ENCODE results near the gene LINGO1.

LINGO1 gene

DNA sequence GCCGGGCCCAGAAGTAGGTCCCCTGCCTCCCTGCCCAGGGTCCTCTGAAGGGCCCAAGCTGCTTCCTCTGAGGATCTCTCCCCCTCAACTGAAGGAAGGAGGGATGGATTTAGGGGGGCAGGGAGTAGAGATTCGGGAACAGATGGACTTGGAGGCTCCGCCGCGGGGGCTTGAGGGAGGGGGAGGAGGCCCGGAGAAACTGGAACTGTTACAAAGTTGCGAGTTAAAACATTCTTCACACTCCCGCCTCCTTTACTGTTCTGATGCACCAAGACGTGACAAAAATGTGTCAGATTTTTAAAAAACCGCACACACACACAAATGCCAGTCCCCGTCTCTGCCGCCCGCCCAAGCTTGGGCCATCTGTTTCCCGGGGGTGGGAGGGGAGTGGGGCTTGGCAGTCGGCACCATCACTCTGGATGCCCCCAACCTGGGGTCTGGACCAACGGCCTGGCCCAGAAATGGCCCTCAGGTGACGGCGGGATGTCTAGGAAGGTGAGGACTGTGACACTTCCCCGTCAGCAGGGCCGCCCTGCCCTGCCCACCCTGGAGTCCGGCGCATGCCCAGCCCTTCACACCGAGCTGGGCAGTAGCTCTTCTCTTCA lies 25.0 kb upstream of the LINGO1 start:
- no peak for DNase-seq (ENCODE audit: low read depth)

- no peak for DNase-seq (ENCODE audit: low read depth)
Observed at GRCh38 chr15:77656294-77656693, 23.6 kb upstream of the LINGO1 start.

GRCh38 chr15:77654975-77655374 lies 22.3 kb upstream of the LINGO1 start:
- DNase-seq (ENCODE audit: low read depth) = no peak

DNA sequence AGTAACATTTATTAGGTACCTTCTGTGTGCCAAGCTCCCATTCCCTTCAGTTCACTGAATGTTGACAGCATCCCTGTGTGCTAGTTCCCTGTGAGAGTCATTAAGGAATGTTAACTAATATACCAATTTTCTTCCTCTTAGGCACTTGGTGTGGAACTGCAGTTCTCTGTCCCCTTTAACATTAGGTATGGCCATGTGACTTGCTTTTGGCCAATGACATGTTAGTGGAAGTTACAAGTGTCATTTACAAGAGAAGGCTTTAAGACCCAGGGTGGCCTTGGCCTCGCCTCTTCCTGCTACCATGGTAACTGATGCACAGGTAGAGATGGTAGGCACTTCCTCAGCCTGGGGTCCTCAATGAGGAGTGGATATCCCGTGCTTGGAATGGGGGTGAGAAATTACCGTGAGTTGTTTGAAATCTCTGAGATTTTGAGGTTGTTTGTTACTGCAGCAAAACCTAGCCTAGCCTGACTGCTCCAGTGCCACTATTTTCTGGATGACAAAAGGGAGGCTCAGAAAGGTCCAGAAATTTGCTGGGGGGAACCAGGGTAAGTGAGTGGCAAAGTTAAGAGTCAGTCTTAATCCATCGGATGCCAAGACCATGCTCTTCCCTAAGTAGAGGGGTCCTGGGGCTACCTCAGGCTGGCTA lies 21.2 kb upstream of the LINGO1 start:
- no peak for DNase-seq (ENCODE audit: low read depth)

DNA sequence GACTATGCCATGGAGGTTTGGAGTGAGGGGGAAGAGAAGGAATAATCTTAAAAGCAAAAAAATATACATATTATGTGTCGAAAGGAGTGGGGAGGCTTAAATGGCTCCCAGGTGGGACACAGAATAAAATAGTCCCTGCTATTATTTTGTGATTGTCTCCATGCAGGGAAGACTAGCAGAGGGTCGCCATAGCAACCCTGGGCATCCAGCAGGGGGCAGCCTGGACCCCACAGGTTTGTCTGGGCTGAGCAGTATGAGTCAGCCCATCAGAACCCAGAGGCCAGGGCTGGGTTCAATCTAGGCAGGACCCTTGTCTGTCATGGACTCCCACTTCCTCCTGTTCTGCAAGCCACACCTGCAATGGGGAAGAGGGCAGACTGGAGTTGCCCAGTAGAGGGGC lies 17.6 kb upstream of the LINGO1 start:
- no peak for DNase-seq (ENCODE audit: low read depth)

- DNase-seq (ENCODE audit: low read depth) = no peak
Observed at GRCh38 chr15:77649610-77650009, 16.9 kb upstream of the LINGO1 start.

DNA sequence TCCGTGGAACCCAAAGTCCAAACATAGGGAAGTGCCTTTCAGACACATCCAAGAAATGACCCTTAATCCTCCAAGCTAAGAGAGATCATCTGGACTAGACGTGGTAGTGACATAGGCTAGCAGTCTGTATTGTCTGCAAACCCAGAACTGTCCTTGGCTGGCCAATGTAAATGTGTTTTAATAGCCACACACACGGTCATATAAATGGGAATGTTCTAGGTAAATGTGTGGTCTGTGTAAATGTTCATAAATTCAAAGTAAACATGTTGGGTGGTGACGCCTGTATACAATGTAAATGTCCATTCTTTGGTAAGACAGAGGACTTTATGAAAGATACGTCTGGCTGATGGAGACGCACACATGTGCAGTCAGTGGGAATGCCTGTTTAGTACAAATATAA lies 16.3 kb upstream of the LINGO1 start:
- no peak for DNase-seq (ENCODE audit: low read depth)

DNA sequence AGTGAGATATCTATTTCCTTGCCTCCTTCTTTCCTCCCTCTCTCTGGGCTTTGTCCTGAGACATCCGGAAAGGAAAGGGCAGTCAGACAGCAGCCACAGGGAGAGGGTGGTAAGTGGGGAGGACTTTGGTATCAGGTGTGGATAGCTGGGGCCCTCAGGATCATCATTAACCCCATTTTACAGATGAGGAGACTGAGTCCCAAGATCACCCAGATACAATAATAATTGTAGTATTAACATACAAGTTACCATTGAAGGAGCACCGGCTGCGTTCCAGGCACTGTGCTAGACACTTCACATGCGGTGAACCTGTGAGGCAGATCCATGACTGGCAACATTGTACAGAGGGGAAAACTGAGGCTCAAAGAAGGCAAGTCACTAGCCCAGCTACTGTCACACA lies 15.2 kb upstream of the LINGO1 start:
- DNase-seq (ENCODE audit: low read depth) = no peak

DNA sequence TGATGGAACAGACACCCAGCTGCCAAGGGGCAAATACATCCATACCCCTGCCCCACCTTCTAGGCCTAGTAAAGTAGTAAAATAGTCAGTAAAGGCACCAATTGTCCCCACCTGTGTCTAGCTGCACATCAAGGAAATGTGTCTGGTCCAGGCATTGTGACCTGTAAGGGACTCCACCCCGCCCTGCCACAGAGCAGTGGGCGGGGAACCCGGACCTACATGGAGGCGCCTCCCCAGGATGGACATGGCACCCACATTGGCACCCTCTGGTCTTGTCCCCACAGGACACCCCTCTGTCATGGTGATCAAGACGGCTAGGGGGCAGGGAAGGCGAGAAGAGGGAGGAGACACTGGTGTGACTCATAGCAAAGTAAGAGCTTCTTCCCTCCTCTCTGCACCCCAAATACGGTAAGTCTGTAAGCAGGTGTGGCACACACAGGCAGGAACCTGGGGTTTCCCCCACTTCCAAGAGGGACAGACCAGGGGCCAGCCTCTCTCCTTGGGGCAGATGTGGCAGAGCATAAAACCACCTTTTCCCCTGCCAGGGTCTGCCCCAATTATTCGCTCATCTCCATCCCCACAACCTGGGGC lies 13.5 kb upstream of the LINGO1 start:
- no peak for DNase-seq (ENCODE audit: low read depth)

- no peak for DNase-seq (ENCODE audit: low read depth)
Observed at GRCh38 chr15:77645602-77646001, 12.9 kb upstream of the LINGO1 start.

GRCh38 chr15:77644543-77645247 lies 12.0 kb upstream of the LINGO1 start:
- no peak for DNase-seq (ENCODE audit: low read depth)

GRCh38 chr15:77643764-77644163 lies 11.1 kb upstream of the LINGO1 start:
- no peak for DNase-seq (ENCODE audit: low read depth)

DNA sequence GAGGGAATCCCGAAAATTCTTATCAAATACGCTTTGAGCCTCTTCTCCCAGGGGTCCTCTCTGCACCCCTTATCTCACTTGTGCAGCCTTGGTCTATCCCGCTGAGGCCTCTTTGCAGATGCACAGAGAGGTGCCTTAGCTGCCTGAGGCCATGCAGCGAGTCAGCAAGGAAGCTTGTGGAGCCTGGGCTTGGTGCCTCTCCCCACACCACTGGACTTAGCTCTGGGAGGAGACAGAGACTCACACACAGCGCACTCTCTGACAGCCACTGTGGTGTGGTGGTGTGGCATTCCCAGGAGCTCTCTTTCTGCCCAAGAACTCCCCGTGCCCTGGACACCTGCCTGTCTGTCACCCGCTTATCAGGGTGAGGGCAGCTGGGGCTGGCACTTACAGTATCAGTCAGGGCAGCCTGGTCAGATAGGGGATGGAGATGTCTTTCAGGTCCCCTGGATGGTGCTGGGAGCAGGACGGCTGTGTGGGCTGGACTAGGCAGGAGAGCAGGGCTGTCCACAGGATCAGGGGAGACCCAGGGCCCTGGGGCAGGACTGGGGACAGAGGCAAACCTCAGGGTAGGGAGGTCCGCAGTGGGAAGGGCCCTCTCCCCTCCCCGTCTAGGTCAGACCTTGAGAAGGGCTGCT lies 10.2 kb upstream of the LINGO1 start:
- no peak for DNase-seq (ENCODE audit: low read depth)

GRCh38 chr15:77641999-77642398 lies 9.3 kb upstream of the LINGO1 start:
- DNase-seq (ENCODE audit: low read depth) = no peak

GRCh38 chr15:77640615-77641014 lies 7.9 kb upstream of the LINGO1 start:
- no peak for DNase-seq (ENCODE audit: low read depth)

- no peak for DNase-seq (ENCODE audit: low read depth)
Observed at GRCh38 chr15:77639431-77639830, 6.7 kb upstream of the LINGO1 start.

DNA sequence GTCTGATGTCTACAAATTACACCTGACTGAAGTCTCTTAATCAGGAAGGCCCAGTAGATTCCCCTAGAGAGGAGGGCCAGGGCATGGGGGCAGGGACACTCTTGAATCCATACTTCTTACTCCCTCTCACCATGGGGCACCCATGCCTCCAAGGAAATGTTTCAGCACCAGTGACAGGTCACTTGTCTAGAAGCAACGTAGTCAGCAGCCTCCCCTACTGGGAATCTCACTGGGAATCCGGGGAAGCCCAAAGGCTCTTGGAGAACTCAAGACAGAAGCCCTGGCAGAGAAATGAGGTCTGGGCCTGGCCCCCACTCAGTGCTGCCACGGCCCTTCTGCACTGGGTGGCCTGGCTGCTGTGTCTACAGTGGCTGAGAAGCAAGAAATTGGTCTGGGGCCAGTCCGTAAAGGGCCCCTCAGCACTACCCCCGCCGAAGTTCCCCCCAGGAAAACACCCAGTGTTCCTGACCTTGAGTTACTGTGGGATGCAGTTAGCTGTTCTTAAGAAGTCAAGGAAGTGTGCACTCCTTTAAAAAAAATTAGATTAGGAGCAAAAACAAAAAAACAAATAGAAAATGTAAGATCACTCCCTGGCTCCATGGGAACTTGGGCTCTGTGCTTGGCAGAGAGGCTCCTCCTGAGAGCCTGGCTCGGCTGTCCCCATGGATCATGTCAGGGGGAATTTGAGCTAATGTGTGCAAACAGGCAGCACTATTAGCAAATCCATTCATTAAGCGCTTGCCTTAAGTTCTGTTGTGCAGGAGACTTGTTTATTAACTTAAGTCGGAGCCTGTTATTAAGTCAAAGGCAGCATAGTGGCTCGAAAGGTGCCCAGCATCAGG lies 5.4 kb upstream of the LINGO1 start:
- DNase-seq (ENCODE audit: low read depth) = no peak

DNA sequence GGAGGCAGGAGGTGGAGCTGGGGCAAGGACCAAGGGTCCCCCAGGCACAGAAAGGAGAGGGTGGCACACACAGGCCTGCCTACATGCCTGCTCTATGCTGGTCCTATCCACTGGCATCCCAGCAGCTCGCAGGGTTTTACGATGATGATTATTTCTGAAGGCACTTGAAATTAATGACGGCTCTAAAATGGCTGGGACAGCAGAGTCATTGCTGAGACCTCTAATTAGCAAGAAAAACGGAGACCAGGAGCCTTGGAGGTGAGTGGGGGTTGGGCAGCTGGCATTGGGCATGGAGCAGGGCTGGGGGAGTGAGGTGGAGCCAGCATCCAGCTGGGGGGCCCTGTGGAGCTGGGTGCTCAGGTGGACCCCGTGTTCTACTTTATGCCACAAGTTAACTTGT lies 3.5 kb upstream of the LINGO1 start:
- DNase-seq (ENCODE audit: low read depth) = no peak

DNA sequence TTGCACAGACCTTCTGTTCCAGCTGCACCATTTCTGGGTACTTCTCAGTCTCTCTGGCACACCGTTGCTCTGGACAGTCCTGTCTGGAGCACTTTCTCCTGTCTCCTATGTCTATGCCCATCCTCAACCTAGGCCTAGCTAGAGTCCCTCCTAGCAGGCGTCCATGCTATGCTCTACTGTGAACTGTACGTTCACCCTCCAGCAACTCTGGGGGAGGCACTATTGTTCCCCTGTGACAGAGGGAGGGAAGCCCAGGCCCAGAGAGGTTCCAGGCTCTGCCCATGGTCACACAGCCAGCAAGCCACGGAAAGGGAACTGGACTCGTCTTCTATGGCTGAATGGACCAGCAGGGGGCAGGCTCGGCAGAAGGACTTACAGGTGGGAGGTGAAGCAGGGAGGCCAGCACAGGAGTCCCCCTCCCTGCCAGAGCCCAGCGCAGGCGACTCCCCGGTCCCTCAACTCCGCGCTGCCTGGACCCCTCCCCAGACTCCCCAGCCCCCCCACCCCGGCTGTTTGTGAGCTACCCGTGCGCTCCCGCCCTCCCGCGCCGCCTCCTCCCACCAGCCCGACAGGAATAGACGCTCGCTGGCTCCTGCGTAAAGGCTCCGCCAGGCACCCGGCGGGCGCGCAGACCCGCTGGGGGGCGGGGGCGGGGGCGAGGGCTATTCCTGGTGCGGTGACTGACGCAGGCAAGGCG lies 1.7 kb upstream of the LINGO1 start:
- peak; percentile 16 for DNase-seq (ENCODE audit: low read depth)

DNA sequence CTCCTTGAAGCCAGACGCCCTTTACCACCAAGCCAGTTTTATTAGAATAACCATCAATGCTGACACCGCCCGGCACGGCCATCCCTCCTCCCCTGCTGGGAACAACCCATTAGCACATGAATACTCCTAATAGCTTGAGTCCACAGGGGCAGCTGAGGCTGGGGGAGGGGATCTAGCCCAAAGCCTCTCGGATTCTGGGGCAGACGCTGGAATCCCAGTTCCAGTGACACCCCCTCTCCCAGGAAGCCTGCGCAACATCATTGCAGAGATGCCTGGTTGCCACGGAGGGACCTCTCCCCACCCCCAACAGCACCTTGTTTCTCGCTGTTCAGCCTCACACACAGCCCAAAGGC lies 1.2 kb upstream of the LINGO1 start:
- DNase-seq (ENCODE audit: low read depth) = no peak
